Measurements from ENCODE around the gene ADARB2. TPM values are rescaled to one million over a fixed set of nuclear protein-coding genes. Genes with fewer than 3 reads are reported as not detected.
A peak's percentile ranks its signal among the peaks of the same experiment; 100 is the strongest.

ADARB2 gene
- total RNA-seq, 1 donor from 2014 or later, result 38.7 TPM

DNA sequence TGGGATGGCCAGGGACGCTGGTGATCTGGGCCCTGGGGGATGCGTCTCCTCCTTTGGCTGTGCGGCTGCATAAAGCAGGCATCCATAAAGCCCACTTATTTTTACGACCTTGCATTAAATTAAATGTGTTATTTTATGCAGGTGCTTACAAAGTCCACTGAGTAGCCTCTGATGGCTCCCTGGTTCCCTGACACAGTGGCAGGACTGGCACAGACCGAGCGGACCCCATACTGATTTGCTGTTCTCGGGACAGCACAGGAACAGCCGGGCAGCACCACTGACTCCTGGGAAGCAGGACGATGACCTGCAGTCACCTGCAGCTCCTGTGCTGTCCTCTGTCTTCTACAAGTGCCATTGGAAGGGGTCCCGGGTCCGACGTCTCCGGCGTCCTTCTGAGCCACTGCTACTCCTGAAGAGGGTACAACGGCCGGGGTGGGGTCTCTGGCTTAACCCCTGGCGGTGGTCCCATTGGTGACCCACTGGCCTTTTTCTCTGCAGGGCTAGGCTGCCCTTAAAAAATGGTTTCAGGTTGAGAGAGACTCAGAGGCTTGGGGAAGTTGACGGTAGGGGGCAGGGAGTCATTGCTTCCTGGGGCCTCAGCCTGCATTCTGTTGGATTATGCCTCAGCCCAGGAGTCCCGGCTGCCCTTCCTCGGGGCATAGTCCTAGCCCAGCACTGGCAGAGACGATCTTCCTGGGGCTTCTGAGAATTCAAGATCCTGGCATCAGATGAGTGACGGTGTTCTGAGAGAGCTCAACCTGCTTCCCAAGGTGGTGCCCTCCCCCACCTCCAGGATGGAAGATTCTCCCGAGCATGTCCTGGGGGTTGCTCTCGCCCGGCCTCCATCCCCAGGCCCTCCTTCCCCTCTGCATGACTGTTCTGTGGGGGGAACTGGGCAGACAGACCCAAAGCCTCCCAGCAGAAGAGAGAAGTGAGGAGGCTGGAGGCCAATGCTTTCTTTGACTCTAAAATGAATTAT, 330.1 kb downstream of the ADARB2 start:
- no peak overlapping the region for H3K4me3 Mint-ChIP-seq (ENCODE audit: unreplicated experiment)
- H3K4me1 Mint-ChIP-seq (ENCODE audit: unreplicated experiment), result no peaks in the 10 kb centered on the region
- no peaks in the 10 kb centered on the region for H3K9me3 Mint-ChIP-seq (ENCODE audit: unreplicated experiment)
- no peaks in the 10 kb centered on the region for H3K27me3 Mint-ChIP-seq (ENCODE audit: unreplicated experiment)
- TF ChIP-seq, protein P1, sequence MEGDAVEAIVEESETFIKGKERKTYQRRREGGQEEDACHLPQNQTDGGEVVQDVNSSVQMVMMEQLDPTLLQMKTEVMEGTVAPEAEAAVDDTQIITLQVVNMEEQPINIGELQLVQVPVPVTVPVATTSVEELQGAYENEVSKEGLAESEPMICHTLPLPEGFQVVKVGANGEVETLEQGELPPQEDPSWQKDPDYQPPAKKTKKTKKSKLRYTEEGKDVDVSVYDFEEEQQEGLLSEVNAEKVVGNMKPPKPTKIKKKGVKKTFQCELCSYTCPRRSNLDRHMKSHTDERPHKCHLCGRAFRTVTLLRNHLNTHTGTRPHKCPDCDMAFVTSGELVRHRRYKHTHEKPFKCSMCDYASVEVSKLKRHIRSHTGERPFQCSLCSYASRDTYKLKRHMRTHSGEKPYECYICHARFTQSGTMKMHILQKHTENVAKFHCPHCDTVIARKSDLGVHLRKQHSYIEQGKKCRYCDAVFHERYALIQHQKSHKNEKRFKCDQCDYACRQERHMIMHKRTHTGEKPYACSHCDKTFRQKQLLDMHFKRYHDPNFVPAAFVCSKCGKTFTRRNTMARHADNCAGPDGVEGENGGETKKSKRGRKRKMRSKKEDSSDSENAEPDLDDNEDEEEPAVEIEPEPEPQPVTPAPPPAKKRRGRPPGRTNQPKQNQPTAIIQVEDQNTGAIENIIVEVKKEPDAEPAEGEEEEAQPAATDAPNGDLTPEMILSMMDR (IDR thresholded peaks at IDR 0.05), result no peak
- no peak overlapping the region for H3K27ac Mint-ChIP-seq (ENCODE audit: unreplicated experiment)
- no peaks in the 10 kb centered on the region for H3K36me3 Mint-ChIP-seq (ENCODE audit: unreplicated experiment)
- DNase-seq (ENCODE audit: extremely low spot score, unreplicated experiment), result peak; percentile 76

DNA sequence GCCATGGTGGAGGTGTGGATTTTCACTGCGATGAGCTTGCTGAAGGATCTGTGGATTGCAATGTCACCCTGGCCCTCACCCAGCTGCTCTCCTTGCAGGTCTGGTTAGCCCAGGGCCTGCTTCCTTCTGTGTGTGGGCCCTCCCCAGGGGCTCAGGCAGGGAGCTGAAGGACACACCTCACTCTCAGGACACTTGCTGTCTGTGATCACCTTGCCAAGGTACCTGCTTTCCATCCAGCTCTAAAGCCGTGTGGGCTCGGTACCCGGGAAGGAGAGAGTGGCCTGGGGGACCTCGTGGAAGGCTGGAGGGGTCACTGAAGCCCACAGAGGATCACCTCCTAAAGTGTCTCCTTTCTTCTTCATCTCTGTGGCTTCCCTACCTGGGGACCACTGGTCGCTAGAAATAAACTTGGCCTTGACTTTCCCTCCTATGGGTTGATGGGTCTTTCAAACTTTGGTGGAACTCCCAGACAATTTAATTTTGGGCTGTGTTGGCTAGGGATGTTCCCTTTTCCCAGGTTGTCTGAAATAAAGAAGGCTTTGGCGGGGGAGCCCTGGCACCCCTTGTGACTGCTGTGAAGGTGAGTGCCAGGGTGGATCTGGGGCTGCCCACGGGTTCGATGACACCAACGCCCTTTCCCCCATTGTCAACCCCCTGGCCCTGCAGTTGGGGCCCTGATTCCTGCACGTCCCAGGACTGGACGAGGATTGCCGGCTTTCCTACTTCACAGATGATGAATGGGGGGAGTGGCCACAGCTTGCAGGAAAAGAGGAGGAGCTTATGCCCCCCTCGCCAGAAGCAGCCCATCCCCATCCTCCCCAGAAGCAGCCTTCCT, 331.0 kb downstream of the ADARB2 start:
- Mint-ChIP-seq H3K27ac (ENCODE audit: unreplicated experiment) (no peak overlapping the region), H3K36me3 (ENCODE audit: unreplicated experiment) (no peaks in the 10 kb centered on the region), H3K4me3 (ENCODE audit: unreplicated experiment) (no peak overlapping the region), H3K4me1 (ENCODE audit: unreplicated experiment) (peaks cover 2% of the 10 kb centered on the region), H3K27me3 (ENCODE audit: unreplicated experiment) (no peaks in the 10 kb centered on the region), H3K9me3 (ENCODE audit: unreplicated experiment) (no peaks in the 10 kb centered on the region)
- peak; percentile 62 for DNase-seq (ENCODE audit: extremely low spot score, unreplicated experiment)
- TF ChIP-seq, protein P1 (IDR thresholded peaks at IDR 0.05), result no peak

DNA sequence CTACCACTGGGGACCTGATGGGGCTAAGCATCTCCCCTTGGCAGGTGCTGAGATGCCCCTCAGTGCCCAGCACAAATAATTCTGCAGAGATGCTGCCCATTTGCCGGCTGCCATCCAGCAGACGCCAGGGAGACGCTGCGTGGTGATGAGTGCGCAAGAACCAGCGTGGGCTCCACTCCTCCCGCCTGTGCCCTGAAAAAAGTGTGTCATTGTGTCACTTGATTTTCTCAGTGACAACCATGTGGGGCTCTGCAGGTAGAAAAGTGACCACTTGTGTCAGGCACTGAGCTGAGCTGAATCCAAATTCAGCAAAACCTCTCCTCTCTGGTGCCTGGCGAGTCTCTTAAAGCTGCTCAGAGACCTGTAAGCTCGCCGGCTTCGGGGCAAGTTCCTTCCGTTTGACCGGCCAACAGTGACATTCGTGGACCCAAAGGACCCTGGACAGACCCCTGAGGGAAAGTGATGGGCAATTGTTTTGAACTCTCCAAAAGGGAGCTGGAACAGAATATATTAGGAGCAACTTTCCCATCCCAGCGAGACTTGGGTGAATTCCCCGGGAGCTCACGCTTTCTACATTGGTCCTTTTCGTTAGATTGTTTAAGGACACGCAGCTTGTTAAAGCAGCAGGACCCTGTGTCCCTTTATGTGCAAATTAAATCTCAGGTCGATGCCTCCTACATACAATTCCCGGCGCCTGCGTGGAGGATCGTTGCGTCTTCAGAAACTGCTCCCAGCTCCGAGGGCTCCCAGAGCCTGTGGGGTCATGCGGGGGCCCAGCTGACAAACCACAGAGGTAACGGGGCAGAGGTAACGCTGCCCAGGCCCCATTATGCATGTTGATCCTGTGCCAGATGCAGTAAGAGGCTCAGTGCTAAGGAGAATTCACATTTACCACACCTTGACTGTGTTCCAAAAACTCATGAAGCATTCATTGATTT, 332.7 kb downstream of the ADARB2 start:
- H3K4me1 Mint-ChIP-seq (ENCODE audit: unreplicated experiment), result peaks cover 15% of the 10 kb centered on the region
- no peaks in the 10 kb centered on the region for H3K9me3 Mint-ChIP-seq (ENCODE audit: unreplicated experiment)
- H3K27me3 Mint-ChIP-seq (ENCODE audit: unreplicated experiment), result no peaks in the 10 kb centered on the region
- no peaks in the 10 kb centered on the region for H3K36me3 Mint-ChIP-seq (ENCODE audit: unreplicated experiment)
- DNase-seq (ENCODE audit: extremely low spot score, unreplicated experiment), result peak; percentile 74
- H3K4me3 Mint-ChIP-seq (ENCODE audit: unreplicated experiment), result no peak overlapping the region
- TF ChIP-seq, protein P1 (IDR thresholded peaks at IDR 0.05), result no peak
- no peak overlapping the region for H3K27ac Mint-ChIP-seq (ENCODE audit: unreplicated experiment)

DNA sequence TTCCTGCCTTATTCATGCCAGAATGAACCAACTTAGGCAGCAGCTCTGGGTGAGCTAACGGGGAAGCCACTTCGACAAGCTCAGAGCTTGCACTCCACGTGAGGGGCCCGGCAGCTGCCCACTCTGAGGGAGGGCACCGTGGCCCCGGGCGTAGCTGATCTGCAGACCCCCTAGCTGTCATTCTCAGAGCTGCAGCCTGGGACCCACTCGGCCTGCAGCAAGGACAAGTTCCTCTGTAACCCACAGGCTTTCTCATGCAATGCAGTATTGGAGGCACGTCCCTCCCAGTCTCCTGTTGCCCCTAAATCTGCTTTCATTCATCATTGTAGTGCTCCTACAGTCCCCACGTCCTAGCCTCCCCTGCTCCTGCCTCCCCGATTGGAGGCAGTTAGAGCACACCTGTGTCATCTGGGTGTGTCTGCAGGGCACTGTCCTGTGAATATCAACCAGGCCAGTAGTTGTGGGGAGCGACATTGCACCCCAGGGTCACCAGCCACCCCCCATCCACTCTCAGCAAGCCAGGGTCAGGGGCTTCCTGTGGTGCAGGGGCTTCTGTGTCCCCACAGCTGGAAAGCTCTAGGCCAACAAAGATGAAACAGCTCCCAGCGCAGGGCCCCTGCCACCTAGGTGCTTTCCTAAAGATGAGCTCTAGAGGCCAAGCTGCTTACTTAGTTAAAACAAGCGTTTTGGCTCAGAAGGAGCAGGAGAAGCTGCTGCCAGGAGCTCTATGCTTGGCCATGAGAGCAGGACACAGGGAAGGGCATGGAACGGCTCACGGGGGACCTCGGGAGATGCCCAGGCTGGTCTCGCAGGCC, 333.6 kb downstream of the ADARB2 start:
- Mint-ChIP-seq H3K36me3 (ENCODE audit: unreplicated experiment) (no peaks in the 10 kb centered on the region), H3K9me3 (ENCODE audit: unreplicated experiment) (no peaks in the 10 kb centered on the region), H3K4me3 (ENCODE audit: unreplicated experiment) (no peak overlapping the region), H3K4me1 (ENCODE audit: unreplicated experiment) (peaks cover 22% of the 10 kb centered on the region), H3K27me3 (ENCODE audit: unreplicated experiment) (no peaks in the 10 kb centered on the region), H3K27ac (ENCODE audit: unreplicated experiment) (no peak overlapping the region)
- peak; percentile 67 for DNase-seq (ENCODE audit: extremely low spot score, unreplicated experiment)
- TF ChIP-seq, protein P1 (IDR thresholded peaks at IDR 0.05), result peak; percentile 17
